WI38 (cell line): ENCODE results near the gene ZBTB37.

Experiments used
- H3K4me3 ChIP-seq: 2 replicates; pipeline ENCODE4 v1.5.1; 2011; ENCODE audit warnings: low read depth, mild to moderate bottlenecking, control low read depth, low read length
- CTCF ChIP-seq: IDR thresholded peaks from 2 replicates; pipeline ENCODE4 v1.5.1; 2012; ENCODE audit warnings: low read depth, mild to moderate bottlenecking, control low read depth, low read length

ZBTB37 gene

GRCh38 chr1:173867141-173867752, 933 bp upstream of the ZBTB37 start:
- peak overlapping the region; percentile 92 for H3K4me3 ChIP-seq
- TF ChIP-seq CTCF: no peak

- peak within 1 kb of the TSS; percentile 92 for H3K4me3 ChIP-seq
- no peak for TF ChIP-seq CTCF
Observed at GRCh38 chr1:173867753-173868265, 371 bp upstream of the ZBTB37 start, which contains the start of gene GAS5. TSS of gene GAS5 (minus strand) at chr1:173867989.

DNA sequence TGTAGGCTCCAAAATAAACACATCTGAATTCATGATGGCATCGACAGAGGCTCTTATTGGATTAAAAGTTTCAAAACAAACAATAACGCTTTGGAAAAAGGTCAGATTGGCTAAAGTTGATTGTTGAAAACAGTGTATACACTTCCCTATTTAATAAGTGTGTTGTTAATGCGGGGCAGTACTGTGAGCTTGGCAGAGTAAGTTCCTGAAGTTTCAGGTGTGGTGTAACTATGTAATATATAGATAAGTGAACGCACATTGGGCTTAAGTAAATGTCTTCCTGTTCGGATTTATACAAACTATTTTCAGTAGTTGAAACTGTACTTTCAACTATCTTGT, 810 bp downstream of the ZBTB37 start:
- no peak for TF ChIP-seq CTCF
- H3K4me3 ChIP-seq: peak overlapping the region; percentile 92

GRCh38 chr1:173870252-173871075, 2.3 kb downstream of the ZBTB37 start:
- TF ChIP-seq CTCF: no peak
- H3K4me3 ChIP-seq: no peak overlapping the region

DNA sequence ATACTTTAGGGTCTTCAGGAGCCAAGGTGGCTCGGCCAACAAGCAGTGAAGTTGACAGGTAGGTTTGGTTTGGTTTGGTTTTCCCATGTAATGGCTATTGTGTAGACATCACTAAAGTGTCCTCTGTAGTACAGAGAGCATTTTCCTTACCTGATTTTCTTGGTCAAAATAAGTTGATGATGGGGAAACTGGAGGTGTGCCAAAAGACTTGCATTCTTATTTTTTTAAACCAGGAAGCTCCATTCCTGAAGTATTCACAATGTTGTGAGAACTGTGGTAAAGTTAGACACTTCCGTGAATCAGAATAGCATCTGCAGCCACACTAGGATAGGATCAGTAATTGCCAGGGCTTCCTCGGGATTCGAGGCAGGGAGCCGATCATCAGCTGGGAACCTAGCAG, 2.9 kb downstream of the ZBTB37 start:
- TF ChIP-seq CTCF: no peak
- no peak overlapping the region for H3K4me3 ChIP-seq

GRCh38 chr1:173871500-173871899, 3.3 kb downstream of the ZBTB37 start:
- TF ChIP-seq CTCF: no peak
- no peak overlapping the region for H3K4me3 ChIP-seq

- no peak overlapping the region for H3K4me3 ChIP-seq
- no peak for TF ChIP-seq CTCF
Observed at GRCh38 chr1:173876732-173877131, 8.6 kb downstream of the ZBTB37 start.
